ENCODE data around the gene TMEM115.

TMEM115 gene

DNA sequence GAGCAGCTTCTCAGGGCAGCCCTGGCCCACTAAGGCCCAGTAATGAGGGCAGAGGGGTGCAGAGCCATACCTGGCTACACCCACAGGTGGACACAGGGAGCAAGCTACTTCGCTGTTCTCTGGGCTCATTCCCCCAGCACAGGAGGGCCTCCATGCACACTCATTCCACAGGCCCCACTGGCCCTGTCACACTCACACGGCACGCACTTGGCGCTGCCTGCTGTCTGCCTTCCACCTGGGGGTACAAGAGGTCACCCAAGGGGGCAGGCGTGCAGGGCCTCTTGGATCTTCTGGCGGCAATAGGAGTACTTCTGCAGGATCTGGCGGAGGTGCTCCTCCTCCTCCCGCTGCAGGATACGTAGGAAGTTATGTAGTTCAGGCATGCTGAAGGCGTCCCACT, 29.0 kb downstream of the TMEM115 start:
- DNase-seq = no peak

DNA sequence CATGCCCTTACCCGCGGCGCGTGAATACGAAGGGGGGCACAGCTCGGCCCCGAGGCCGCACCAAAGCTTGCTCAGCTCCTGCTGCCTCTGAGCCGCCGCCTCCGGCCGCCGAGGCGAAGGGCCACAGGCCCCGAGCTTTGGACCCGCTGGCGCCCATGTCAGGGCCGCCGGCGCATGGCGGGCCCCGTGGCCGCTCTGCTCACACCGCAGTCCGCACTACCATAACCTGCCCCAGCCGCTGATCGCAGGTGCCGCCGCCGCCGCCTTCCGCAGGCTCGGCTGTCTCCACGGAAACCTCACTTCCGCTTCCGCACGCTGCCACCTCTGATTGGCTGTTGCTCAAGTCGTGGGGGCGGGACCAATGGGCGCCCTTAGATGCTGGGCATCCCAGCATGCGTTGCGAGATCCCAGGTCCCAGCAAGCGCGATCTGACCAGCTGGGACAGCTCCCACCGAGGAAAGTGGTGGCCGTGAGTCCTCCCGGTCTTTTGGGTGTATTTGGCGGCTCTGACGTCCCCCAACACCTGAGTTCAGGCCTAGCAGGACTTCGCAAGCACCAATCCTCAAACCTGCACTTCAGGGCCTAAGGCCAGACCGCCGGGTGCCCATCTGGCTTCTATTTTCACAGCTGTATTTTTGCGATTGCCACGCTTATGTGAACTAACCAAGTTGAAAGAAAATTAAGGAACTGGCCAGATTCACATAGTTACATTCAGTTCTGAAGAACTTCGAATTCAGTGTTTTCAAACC, 31.2 kb downstream of the TMEM115 start, which contains the start of gene TUSC2:
Gene TUSC2 (minus strand): TSS at position 281 of the 749 bp plus-strand sequence. CDS start 124 bp downstream, at position 157.
- DNase-seq = peak; percentile 89 to 96 (median 94)

DNA sequence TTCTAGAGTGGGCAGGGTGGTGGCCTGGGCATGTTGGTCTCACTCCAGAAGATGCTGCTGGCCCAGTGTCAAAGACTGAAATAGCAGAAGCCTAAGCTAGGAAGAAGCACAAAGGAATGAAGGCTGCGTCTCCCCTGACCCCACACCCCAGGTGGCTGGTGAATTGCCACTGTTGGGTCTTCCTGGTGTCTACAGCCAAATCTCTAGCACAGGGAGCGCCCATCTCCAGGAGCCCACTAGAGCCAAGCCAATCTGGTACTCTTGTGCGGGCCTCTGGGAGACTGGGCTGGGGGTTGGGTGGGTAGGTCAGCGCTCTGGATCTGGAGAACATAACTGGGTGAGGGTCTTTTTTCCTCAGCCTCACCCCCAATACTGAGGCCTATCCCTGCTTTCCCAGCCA, 32.2 kb downstream of the TMEM115 start:
- DNase-seq = no peak

DNA sequence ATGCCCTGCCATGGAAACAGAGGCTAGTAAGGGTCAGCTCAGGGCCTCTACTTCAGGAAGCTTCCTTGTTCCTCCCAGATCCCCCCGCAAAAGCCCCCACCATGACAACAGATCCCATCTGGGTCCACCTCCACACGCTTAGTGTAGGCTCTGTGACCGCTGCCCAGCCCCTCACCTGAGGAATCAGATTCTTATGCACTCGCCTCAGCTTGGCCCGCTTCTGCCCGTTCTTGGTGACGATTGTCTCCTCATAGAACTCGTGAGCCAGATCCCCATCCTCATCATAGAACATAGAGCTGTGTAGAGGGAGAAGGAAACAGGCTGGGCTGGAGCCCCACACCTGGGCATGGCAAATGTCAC, 33.2 kb downstream of the TMEM115 start:
- DNase-seq = no peak

DNA sequence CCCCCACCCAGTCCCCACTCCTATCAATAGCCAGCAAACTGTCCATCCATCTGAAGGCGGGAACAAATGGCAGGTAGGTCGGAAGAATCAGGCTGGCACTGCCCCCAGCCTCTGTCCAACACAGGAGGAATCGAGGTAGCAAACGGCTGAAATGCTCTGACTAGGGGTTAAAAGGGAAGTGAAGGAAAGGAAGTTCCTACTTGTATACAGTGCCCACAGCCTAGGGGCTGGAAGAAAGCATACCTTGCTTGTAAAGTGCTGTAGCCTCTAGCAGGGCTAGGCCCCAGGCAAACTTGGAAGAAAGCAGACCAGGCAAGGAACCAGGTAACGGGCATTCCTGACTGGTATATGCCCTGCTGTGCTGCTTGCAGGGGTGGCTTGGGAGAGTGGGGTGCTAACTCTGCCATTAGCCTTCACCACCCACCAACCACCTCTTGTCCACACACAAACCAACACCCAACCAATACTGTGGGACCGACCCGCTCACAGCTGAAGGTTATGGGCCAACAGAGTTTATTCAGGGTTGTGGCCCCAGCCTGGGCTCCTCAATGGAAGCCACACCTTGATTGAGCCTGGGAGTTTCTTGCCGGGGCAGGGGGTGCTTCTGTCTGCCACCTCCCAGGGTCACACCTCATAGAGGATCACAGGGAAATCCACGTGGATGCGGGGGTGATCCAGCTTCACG, 33.7 kb downstream of the TMEM115 start:
- no peak for DNase-seq

DNA sequence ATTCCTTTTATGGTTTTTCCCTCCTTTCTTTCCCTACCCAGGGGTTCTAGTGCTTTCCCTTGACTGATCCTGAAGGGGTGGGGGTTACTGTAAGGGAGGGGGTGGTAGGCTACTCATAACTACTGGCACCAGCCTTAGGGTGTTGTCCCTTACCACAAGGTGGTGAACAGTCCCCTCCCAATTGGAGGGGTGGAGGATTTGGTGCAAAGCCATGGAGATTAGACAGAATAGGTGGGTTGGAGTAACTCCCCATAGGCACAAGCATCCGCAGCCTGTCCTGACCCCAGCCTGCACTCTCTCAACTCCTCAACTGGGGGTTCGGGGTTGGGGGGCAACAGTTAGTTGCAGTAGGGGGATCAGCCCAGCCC, 34.2 kb downstream of the TMEM115 start:
- no peak for DNase-seq

DNA sequence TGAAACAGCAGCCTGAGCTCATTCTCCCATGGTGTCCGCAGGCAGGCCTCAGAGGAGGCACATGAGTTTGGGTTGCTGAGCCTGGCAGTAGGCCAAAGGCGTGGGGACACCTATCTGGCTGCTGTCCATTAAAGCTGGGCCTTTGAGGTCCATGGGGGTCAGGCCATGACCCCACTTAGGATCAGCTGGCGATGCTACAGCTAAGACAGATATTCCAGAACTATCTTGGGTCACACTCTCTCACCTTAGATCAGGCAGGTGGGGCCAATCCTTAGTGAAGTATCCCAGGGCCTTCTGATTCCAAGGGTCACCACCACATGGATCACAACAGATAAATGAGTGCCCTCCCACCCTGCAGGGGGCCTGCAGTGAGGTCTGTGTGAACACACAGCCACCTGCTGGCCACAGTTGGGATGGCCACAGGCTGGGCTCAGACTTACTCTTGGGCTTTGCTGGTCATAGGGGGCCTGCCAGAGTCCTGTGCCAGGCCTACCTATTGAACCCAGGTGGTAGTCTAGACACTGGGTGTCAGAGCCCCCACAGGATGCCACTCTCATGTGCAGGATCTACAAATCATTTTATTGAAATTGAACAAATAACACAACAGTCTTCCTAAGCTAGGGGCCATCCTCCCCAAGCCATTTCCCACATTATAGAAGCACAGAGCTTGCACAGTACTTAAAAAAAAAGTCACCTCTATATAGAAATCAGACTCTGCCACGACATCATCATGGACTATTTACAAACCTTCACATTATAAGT, 34.8 kb downstream of the TMEM115 start:
- peak in 3 of 5 donors; percentile 40 to 50 (median 42) for DNase-seq

DNA sequence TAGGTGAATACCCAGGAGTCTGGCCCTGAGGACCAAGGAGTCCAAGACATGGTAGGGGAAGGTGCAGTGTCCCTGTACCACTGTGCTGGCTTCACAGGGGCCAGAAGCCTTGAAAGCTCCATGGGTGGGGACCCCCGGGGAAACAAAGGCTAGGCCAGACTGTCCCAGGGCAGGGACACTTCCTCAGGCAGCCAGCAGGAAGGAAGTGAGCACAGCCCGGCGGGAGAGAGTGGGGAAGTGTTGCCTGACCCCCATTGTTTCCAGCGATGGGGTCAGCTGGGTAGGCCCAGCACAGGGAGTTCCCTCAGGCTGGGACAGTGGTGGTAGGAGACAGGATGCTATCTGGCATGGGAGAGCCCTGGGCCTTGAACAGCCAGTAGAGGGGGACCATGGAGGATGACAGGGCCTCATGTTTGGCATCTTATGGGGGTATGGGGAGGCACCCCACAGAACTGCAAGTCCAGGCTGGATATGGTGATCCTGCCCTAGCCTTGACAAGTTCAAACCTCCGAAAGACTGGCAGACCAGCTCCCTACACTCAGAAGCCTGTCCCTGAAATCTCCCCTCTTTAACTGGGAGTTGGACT, 35.6 kb downstream of the TMEM115 start:
- no peak for DNase-seq

DNA sequence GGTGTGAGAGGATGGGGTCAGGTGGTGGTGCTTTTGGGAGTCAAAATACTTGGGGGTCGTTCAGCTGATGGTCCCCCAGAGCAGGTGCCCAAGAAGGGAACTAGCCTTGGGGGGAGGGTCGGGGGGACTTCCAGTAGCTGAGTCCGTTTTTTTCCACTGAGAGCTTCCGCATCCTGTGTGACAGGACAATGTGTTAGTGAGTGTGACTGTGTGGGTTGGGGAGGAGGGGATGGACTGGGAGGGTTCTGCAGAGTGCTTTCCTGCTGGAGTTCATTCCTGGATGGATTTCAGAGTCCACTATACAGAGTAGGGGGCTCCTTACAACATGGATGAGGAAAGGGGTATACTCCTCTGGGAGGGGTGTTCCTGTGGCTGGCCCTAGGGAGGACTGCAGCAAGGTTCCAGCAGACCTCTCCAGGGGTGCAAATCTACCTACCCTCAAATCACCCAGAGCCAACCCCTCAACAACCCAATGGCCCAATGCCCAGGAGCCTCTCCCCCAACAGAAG, 36.2 kb downstream of the TMEM115 start:
- no peak for DNase-seq

DNA sequence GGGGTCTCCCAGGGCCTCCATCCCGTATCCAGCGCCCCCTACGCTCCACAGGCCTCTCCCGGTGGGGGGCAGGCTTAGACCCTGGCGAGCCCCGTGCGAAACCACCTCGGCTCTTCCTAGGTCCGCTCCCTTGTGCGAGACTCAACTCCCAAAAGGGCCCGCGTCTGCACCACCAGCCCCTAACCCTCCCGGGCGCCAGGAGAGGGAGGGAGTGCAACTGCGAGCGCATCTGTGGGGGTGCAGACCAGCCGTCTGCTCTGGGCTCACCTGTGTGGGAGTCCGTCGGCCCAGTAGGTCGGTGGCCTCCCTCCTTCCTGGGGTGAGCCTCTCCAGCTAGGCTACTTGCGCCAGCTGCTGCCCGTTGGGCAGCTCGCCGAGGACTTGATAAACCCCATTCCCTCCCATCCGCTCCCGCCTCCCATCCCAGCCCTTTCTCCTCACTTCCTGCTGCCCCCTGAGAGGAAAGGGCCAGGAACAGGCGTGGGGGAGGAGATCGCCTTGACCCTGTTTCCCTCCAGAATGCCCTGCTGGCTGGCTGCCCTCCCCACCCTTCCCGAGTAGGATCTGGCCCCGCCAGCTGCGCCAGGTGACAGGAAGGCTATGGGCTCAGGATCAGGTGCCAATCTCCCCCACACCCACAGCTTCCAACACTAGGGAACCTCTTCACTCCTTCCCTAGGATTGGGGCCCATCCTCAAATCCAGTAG, 36.8 kb downstream of the TMEM115 start, which contains the start of gene HYAL2:
Gene HYAL2 (minus strand): TSS at position 360 of the 706 bp plus-strand sequence. CDS start 2,256 bp downstream, outside the sequence.
- no peak for DNase-seq

DNA sequence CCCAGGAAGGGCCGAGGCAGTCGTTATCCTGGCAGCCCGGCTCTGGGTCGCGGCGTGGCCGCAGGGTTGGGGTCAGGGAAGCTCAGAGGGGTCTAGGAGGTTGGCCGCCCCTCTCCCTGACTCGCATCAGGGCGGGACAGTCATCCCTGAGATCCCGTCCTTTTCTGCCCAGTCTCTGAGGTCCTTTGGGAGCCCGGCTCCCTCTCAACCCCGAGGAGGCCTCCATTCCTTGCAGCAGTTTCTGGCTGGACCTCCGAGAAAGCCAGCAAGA, 37.3 kb downstream of the TMEM115 start:
- no peak for DNase-seq

DNA sequence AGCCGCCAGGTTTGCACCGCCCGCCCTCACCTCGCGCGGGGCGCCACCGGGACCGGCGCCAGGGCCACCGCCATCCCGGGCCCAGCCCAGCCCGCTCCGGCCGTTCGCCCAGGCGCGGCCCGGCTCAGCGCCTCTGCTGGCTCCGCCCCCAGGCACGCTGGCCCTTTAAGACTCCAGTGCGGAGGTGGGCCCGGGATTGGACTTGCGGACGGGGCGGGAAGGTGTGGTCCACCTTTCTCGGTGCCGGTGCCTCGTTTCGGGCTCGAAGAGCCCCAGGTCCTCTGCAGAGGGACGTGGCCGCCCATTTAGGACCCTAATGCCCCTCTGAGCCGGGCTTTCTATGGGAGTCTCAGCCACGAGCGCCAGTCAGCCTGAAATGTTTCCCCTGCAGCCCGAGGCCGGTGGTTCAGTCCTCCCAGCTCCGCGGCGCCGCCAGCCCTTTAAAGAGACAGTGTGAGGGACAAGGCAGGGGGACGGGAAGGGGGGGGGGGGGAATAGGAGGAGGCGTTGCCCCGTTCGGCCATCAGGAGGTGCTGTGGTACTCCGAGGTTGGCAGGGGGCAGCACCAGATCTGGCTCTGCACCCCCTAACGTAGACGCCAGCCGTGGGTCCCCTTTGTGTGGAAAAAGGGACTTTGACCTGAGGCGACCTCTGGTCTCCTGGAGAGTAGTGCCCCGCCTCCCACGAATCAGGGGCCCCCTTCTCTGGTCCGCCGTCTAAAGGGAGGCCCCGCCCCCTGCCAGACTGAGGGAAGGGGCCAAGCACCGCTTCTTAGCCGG, 37.8 kb downstream of the TMEM115 start:
- DNase-seq = peak; percentile 59 to 87 (median 70)

DNA sequence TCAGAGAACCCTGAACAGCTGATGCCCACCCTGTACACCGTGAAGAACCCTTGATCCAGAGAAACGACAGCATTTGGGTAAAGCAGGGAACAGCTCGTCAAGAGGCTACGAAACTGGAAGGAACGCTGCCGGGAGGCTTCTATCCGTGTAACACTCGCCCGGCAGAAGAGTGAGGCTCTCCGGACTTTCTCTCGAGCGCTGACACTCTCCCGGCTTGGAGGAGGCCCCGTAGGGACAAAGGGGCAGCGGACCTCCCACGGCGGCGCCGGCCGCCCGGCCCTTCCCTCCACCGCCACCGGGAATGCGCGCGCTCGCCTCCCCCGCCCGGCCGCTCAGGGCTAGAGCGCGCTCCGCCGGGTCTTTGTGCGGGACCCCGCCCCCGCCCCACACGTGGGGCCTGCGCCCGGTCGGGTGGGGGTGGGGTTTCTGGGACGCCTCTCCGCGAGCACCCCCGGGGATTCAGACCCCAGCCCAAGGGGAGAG, 38.4 kb downstream of the TMEM115 start:
- peak in 3 of 5 donors; percentile 35 to 56 (median 48) for DNase-seq

DNA sequence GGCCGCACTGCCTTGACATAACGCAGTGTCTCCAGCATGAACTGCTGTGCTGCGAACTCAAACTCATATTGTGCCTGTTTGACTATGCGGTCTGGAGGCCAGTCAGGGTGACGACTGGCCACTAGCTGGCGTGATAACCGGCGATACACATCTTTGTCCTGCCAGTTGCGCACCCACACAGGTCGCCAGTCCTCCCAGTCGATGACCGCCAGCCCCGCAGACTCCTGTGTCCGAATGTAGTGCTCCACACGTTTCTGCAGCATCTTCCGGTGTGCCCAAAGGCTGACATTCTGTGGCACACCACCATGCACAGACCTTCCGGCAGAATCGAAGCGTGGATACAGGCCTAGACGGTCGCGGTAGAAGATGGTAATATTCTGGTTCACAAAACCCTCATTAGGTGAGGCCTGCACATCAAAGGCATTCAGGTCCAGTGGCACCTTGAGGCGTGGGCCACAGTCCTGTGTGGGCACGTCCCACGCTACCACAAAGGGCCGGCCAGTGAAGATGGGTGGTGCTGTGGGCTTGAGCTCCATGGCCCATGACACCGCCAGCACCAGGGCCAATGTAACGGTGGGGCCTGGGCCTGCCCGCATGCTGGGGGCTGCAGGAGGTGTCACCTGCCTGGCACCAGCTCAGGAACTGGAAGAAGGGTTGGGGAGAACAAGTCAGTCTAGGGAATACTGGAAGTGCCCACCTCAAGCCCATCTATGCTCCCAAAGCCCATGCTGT, 39.3 kb downstream of the TMEM115 start:
- no peak for DNase-seq

DNA sequence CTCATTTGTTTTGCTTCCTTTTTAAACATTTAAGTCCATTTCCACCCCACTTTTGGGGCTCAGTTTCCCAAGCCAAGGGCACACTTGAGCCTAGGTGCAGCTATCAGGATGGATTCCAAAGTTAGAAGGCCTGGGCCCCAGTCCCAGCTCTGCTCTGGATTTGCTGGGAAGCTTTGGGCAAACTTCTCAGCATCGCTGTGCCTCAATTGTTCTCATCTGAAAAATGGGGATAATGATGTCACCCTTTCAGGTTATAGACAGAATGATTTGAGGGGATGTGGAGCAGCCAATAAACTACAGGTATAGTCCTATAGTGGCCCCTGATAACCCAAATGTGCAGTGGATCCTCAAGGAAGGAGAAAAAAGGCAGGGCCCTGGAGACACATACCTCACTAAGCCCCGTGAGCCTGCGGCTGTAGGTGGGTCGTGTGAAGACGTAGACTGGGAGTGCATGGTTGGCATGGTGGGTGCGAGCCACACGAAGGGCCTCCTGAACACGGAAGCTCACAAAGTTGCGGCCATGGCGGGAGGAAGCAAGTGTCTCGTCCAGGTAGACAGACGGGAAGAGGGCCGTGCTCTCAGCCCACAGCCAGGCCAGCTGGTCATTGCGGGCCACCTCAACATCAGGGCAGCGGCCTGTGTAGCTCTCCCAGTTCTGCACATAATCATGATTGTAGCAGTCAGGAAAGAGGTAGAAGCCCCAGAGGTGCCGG, 40.0 kb downstream of the TMEM115 start:
- no peak for DNase-seq

DNA sequence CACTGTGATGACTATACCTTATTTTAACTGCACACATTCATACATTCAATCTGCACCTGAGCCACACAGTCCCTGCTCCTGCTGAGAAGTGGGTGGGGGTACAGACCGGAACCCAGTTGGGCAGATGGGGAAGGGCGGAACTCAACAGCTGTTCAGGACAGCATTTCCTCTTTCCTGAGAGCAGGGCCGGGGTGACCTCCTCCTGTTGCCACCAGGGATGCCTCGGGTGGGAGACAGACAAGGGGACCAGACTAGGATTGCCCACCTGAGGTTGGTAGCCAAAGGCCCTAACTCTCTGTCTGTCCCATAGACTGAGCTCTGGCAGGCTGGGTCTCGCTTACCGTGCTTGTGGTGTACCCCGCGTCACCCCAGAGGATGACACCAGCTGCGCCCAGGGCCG, 40.7 kb downstream of the TMEM115 start:
- DNase-seq = no peak

DNA sequence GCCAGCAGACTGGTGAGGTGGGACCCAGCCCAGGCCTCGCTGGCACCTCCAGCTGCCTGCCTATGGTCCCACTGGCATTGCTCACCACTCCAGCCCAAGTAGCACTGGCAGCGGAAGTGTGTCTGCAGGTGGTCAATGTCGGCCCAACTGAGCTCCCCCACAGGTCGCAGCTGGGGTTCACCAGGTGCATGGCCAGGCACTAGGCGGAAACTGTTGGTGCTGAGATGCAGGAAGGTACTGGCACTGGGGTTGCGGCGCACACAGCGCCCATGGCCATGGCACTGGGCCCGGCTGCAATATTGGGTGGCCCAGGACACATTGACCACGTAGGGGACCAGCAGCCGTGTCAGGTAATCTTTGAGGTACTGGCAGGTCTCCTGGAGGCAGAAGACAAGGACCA, 41.2 kb downstream of the TMEM115 start:
- DNase-seq = no peak

DNA sequence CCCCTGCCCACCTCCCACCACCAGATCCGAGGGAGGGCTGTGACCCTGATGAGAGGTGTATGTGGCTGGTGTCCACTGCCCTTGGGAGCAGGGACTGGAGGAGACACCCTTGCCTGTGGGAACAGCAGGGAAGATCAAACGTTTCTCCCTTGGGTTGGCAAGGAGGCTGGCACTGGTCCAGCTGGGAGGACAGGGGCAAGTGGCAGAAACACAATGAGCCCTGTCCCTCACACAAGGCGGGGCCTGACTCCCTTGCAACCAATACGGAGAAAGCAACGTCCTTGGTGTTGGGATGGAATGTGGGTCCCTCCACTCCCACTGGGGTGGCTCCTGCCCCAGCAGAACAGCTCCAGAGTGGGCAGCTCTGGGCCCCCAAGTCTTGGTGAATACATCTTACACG, 42.0 kb downstream of the TMEM115 start:
- no peak for DNase-seq

DNA sequence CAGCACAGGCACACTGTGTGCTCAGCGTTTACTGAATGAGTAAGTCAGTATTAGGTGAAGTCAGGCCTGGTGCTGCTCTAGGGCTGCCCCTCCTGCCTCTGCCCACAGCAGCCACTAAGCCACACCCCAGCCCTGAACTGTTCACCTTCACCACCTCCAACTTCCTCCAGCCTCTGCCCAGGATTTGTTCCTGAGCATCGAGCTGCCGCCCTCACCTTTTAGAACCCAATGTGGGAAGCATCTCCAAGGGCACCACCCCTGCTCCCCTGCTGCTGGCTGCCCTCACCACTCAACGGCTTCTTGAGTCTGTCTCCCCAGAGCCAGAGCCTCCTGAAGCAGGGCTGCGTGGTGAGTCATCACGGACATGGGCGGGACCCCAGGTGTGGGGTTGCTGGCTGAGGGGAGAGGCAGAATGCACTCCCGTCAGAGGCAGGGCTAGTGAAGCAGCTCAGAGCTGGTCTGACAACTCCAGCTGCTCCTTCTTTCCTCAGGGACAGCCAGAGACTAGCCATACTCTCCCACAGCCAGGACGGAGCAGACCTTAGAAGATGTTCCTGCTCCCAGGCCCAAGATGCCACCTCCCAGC, 42.6 kb downstream of the TMEM115 start:
- peak; percentile 42 to 65 (median 59) for DNase-seq

DNA sequence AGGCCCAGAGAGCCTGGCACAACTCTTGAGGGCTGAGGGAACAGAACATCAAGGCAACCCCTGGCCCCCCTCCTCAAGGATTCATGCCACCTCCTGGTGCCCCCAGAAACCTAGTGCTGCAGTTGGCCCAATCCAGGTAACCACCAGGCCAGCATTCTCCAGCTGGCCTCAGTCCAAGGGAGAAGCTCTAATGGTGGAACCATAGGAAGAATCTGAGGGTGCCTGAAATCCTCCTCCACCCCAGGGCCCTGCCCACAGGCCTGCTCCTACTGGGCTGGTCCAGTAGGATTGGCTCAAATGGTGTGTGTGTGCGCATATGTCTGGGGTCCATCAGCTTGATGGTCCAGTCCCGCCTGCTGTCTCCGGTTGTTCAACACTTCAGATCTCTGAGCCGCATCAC, 44.5 kb downstream of the TMEM115 start:
- DNase-seq = no peak
